ENCODE data around the gene JUNB. TPM values are rescaled to one million over a fixed set of nuclear protein-coding genes. Genes with fewer than 3 reads are reported as not detected.

JUNB gene
- total RNA-seq, 1 experiment from 2014 or later: 6.6 TPM

DNA sequence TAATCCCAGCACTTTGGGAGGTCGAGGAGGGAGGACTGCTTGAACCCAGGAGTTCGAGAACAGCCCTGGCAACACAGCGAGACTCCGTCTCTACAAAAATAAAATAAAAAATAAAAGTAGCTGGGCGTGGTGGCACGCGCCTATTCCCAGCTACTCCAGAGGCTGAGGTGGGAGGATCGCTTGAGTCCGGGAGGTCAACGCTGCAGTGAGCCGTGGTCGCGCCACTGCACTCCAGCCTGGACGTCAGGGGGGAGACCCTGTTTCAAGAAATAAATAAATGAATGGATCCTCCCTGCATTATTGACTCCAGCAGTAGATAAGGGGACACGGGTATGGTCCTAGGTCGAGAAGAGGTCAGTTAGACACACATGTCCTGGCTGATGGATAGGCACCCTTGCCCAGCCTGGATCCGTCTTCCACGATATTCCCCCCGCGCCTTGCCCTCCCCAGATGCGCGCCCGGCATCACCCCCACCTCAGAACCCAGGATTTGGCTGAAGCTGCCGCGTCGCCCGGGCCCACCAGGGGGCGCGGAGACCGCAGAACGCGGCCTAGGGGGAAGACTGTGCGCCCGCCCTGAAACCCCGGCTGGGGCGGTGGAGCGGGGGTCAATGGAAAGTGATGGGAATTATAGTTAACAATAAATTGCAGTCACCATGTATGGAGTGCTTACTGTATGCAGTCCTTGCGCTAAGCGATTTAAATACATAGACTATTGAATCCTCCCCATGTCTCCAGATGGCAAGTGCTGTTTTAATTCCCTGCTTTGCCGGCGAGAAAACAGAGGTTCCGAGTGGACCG is 13.9 kb upstream of the JUNB start:
- peak; percentile 39 for ATAC-seq
- Mint-ChIP-seq H3K4me3 (peak overlapping the region; percentile 79), H3K27me3 (ENCODE audit: low read depth) (no peaks in the 10 kb centered on the region; the same call in 1 of the 2 replicates), H3K36me3 (peaks cover 9% of the 10 kb centered on the region), H3K4me1 (peaks cover 21% of the 10 kb centered on the region), H3K9me3 (no peaks in the 10 kb centered on the region), H3K27ac (peak overlapping the region; percentile 49)
- ChIA-PET POLR2A (interaction anchor here (1.0 to 3.0 kb wide), 6 partner anchors 10 to 103 kb away, joined by 3 to 29 read pairs (median 6); partner anchors contain the start of genes DNASE2 and JUNB), CTCF (interaction anchor here (0.6 to 7.7 kb wide), 29 partner anchors 8 to 160 kb away, joined by 3 to 136 read pairs (median 7); partner anchors contain the start of genes BEST2, GCDH, GET3 and JUNB)
- DNase-seq (ENCODE audit: low spot score): peak; percentile 91
- TF ChIP-seq, protein P1, sequence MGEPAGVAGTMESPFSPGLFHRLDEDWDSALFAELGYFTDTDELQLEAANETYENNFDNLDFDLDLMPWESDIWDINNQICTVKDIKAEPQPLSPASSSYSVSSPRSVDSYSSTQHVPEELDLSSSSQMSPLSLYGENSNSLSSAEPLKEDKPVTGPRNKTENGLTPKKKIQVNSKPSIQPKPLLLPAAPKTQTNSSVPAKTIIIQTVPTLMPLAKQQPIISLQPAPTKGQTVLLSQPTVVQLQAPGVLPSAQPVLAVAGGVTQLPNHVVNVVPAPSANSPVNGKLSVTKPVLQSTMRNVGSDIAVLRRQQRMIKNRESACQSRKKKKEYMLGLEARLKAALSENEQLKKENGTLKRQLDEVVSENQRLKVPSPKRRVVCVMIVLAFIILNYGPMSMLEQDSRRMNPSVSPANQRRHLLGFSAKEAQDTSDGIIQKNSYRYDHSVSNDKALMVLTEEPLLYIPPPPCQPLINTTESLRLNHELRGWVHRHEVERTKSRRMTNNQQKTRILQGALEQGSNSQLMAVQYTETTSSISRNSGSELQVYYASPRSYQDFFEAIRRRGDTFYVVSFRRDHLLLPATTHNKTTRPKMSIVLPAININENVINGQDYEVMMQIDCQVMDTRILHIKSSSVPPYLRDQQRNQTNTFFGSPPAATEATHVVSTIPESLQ (CRISPR knock-in tag; IDR thresholded peaks at IDR 0.05): no peak
- TF ChIP-seq FOXP1 (CRISPR knock-in tag; IDR thresholded peaks at IDR 0.05; ENCODE audit: borderline replicate concordance): no peak
- TF ChIP-seq TEAD1 (CRISPR knock-in tag; IDR thresholded peaks at IDR 0.05): 0 out of 2 replicates have a peak, but pooled peaks have one; percentile 15
- TF ChIP-seq TCF7 (CRISPR knock-in tag; IDR thresholded peaks at IDR 0.05; ENCODE audit: low read depth): no peak
- TF ChIP-seq PRRX2 (CRISPR knock-in tag; IDR thresholded peaks at IDR 0.05): no peak
- TF ChIP-seq, protein P2, sequence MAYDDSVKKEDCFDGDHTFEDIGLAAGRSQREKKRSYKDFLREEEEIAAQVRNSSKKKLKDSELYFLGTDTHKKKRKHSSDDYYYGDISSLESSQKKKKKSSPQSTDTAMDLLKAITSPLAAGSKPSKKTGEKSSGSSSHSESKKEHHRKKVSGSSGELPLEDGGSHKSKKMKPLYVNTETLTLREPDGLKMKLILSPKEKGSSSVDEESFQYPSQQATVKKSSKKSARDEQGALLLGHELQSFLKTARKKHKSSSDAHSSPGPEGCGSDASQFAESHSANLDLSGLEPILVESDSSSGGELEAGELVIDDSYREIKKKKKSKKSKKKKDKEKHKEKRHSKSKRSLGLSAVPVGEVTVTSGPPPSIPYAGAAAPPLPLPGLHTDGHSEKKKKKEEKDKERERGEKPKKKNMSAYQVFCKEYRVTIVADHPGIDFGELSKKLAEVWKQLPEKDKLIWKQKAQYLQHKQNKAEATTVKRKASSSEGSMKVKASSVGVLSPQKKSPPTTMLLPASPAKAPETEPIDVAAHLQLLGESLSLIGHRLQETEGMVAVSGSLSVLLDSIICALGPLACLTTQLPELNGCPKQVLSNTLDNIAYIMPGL (CRISPR knock-in tag; IDR thresholded peaks at IDR 0.05): 0 out of 2 replicates have a peak, but pooled peaks have one; percentile 48
- TF ChIP-seq, protein P3, sequence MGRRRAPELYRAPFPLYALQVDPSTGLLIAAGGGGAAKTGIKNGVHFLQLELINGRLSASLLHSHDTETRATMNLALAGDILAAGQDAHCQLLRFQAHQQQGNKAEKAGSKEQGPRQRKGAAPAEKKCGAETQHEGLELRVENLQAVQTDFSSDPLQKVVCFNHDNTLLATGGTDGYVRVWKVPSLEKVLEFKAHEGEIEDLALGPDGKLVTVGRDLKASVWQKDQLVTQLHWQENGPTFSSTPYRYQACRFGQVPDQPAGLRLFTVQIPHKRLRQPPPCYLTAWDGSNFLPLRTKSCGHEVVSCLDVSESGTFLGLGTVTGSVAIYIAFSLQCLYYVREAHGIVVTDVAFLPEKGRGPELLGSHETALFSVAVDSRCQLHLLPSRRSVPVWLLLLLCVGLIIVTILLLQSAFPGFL (CRISPR knock-in tag; IDR thresholded peaks at IDR 0.05; ENCODE audit: borderline replicate concordance): no peak
- TF ChIP-seq IRF2 (CRISPR knock-in tag; IDR thresholded peaks at IDR 0.05; ENCODE audit: borderline replicate concordance, low read depth): no peak
- TF ChIP-seq, protein P4, sequence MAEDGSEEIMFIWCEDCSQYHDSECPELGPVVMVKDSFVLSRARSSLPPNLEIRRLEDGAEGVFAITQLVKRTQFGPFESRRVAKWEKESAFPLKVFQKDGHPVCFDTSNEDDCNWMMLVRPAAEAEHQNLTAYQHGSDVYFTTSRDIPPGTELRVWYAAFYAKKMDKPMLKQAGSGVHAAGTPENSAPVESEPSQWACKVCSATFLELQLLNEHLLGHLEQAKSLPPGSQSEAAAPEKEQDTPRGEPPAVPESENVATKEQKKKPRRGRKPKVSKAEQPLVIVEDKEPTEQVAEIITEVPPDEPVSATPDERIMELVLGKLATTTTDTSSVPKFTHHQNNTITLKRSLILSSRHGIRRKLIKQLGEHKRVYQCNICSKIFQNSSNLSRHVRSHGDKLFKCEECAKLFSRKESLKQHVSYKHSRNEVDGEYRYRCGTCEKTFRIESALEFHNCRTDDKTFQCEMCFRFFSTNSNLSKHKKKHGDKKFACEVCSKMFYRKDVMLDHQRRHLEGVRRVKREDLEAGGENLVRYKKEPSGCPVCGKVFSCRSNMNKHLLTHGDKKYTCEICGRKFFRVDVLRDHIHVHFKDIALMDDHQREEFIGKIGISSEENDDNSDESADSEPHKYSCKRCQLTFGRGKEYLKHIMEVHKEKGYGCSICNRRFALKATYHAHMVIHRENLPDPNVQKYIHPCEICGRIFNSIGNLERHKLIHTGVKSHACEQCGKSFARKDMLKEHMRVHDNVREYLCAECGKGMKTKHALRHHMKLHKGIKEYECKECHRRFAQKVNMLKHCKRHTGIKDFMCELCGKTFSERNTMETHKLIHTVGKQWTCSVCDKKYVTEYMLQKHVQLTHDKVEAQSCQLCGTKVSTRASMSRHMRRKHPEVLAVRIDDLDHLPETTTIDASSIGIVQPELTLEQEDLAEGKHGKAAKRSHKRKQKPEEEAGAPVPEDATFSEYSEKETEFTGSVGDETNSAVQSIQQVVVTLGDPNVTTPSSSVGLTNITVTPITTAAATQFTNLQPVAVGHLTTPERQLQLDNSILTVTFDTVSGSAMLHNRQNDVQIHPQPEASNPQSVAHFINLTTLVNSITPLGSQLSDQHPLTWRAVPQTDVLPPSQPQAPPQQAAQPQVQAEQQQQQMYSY (CRISPR knock-in tag; IDR thresholded peaks at IDR 0.05): peak; percentile 72
- TF ChIP-seq, protein P5, sequence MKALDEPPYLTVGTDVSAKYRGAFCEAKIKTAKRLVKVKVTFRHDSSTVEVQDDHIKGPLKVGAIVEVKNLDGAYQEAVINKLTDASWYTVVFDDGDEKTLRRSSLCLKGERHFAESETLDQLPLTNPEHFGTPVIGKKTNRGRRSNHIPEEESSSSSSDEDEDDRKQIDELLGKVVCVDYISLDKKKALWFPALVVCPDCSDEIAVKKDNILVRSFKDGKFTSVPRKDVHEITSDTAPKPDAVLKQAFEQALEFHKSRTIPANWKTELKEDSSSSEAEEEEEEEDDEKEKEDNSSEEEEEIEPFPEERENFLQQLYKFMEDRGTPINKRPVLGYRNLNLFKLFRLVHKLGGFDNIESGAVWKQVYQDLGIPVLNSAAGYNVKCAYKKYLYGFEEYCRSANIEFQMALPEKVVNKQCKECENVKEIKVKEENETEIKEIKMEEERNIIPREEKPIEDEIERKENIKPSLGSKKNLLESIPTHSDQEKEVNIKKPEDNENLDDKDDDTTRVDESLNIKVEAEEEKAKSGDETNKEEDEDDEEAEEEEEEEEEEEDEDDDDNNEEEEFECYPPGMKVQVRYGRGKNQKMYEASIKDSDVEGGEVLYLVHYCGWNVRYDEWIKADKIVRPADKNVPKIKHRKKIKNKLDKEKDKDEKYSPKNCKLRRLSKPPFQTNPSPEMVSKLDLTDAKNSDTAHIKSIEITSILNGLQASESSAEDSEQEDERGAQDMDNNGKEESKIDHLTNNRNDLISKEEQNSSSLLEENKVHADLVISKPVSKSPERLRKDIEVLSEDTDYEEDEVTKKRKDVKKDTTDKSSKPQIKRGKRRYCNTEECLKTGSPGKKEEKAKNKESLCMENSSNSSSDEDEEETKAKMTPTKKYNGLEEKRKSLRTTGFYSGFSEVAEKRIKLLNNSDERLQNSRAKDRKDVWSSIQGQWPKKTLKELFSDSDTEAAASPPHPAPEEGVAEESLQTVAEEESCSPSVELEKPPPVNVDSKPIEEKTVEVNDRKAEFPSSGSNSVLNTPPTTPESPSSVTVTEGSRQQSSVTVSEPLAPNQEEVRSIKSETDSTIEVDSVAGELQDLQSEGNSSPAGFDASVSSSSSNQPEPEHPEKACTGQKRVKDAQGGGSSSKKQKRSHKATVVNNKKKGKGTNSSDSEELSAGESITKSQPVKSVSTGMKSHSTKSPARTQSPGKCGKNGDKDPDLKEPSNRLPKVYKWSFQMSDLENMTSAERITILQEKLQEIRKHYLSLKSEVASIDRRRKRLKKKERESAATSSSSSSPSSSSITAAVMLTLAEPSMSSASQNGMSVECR (CRISPR knock-in tag; IDR thresholded peaks at IDR 0.05; ENCODE audit: borderline replicate concordance): peak; percentile 75; the same call in 1 of the 2 replicates
- no peak for TF ChIP-seq RELA (CRISPR knock-in tag; IDR thresholded peaks at IDR 0.05; ENCODE audit: borderline replicate concordance)
- TF ChIP-seq FOXK1 (CRISPR knock-in tag; IDR thresholded peaks at IDR 0.05): 0 out of 2 replicates have a peak, but pooled peaks have one; percentile 29
- TF ChIP-seq, protein P6, sequence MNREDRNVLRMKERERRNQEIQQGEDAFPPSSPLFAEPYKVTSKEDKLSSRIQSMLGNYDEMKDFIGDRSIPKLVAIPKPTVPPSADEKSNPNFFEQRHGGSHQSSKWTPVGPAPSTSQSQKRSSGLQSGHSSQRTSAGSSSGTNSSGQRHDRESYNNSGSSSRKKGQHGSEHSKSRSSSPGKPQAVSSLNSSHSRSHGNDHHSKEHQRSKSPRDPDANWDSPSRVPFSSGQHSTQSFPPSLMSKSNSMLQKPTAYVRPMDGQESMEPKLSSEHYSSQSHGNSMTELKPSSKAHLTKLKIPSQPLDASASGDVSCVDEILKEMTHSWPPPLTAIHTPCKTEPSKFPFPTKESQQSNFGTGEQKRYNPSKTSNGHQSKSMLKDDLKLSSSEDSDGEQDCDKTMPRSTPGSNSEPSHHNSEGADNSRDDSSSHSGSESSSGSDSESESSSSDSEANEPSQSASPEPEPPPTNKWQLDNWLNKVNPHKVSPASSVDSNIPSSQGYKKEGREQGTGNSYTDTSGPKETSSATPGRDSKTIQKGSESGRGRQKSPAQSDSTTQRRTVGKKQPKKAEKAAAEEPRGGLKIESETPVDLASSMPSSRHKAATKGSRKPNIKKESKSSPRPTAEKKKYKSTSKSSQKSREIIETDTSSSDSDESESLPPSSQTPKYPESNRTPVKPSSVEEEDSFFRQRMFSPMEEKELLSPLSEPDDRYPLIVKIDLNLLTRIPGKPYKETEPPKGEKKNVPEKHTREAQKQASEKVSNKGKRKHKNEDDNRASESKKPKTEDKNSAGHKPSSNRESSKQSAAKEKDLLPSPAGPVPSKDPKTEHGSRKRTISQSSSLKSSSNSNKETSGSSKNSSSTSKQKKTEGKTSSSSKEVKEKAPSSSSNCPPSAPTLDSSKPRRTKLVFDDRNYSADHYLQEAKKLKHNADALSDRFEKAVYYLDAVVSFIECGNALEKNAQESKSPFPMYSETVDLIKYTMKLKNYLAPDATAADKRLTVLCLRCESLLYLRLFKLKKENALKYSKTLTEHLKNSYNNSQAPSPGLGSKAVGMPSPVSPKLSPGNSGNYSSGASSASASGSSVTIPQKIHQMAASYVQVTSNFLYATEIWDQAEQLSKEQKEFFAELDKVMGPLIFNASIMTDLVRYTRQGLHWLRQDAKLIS (CRISPR knock-in tag; IDR thresholded peaks at IDR 0.05; ENCODE audit: borderline replicate concordance): no peak
- peak; percentile 15; the same call in 1 of the 2 replicates for TF ChIP-seq TEAD4 (CRISPR knock-in tag; IDR thresholded peaks at IDR 0.05)
- peak; percentile 51; the same call in 1 of the 2 replicates for TF ChIP-seq CREM (CRISPR knock-in tag; IDR thresholded peaks at IDR 0.05)

Data from WTC11 (cell line).